ENCODE results near the gene TSPAN6.

The TSPAN6 gene

GRCh38 chrX:100647095-100647494 lies 10.5 kb upstream of the TSPAN6 start:
- DNase-seq, result no peak

- no peak for DNase-seq
These were observed 8.5 kb upstream of the TSPAN6 start for GRCh38 chrX:100645106-100645505.

GRCh38 chrX:100643956-100644860 lies 7.6 kb upstream of the TSPAN6 start, which contains the start of gene SRPX2:
TSS of gene SRPX2 (plus strand) at chrX:100644199. CDS start at chrX:100646323, 2,124 bp downstream.
- no peak for DNase-seq

- no peak for DNase-seq
These were observed 6.6 kb upstream of the TSPAN6 start for GRCh38 chrX:100643212-100643611.

GRCh38 chrX:100642290-100642689 lies 5.7 kb upstream of the TSPAN6 start:
- no peak for DNase-seq

- peak; percentile 39 for DNase-seq
These were observed 651 bp downstream of the TSPAN6 start for GRCh38 chrX:100635989-100636320.

- DNase-seq, result no peak
These were observed 1.6 kb downstream of the TSPAN6 start for GRCh38 chrX:100635040-100635439.

- no peak for DNase-seq
These were observed 10.6 kb downstream of the TSPAN6 start for GRCh38 chrX:100625985-100626491.

- DNase-seq, result no peak
These were observed 13.6 kb downstream of the TSPAN6 start for GRCh38 chrX:100623001-100623400.

GRCh38 chrX:100615005-100615404 lies 21.6 kb downstream of the TSPAN6 start:
- peak; percentile 48 for DNase-seq

- DNase-seq, result no peak
These were observed 24.7 kb downstream of the TSPAN6 start for GRCh38 chrX:100611951-100612350.

GRCh38 chrX:100609591-100609990 lies 27.0 kb downstream of the TSPAN6 start:
- no peak for DNase-seq

- no peak for DNase-seq
These were observed 29.9 kb downstream of the TSPAN6 start for GRCh38 chrX:100606753-100607152.

GRCh38 chrX:100600758-100601157 lies 35.8 kb downstream of the TSPAN6 start:
- no peak for DNase-seq

- DNase-seq, result no peak
These were observed 36.3 kb downstream of the TSPAN6 start for GRCh38 chrX:100600340-100600739.

- no peak for DNase-seq
These were observed 37.1 kb downstream of the TSPAN6 start for GRCh38 chrX:100599456-100599855.

GRCh38 chrX:100596601-100597000 lies 40.0 kb downstream of the TSPAN6 start:
- no peak for DNase-seq

GRCh38 chrX:100593581-100593980 lies 43.0 kb downstream of the TSPAN6 start:
- DNase-seq, result no peak

GRCh38 chrX:100593126-100593525 lies 43.5 kb downstream of the TSPAN6 start:
- no peak for DNase-seq

GRCh38 chrX:100591256-100592051 lies 45.2 kb downstream of the TSPAN6 start:
- DNase-seq, result no peak

- no peak for DNase-seq
These were observed 48.7 kb downstream of the TSPAN6 start for GRCh38 chrX:100587861-100588260.

- no peak for DNase-seq
These were observed 49.9 kb downstream of the TSPAN6 start for GRCh38 chrX:100586747-100587146.

GRCh38 chrX:100584611-100585010 lies 52.0 kb downstream of the TSPAN6 start, which contains the start of gene TNMD:
TSS of gene TNMD (plus strand) at chrX:100584936. CDS start at chrX:100585019, 83 bp downstream.
- DNase-seq, result no peak

Data from NCI-H1092 treated with DMSO at 0.1 percent for 48 hours (cell line).